ENCODE results near the gene ATP6V1F.
A peak's percentile ranks its signal among the peaks of the same experiment; 100 is the strongest.

The ATP6V1F gene

GRCh38 chr7:128835790-128836641, 26.6 kb upstream of the ATP6V1F start:
- peak; percentile 62 for DNase-seq

- no peak for DNase-seq
Observed at GRCh38 chr7:128836729-128837348, 25.8 kb upstream of the ATP6V1F start.

- DNase-seq = no peak
Observed at GRCh38 chr7:128837521-128837921, 25.1 kb upstream of the ATP6V1F start.

- DNase-seq = no peak
Observed at GRCh38 chr7:128838109-128838779, 24.4 kb upstream of the ATP6V1F start.

- DNase-seq = no peak
Observed at GRCh38 chr7:128838981-128839731, 23.5 kb upstream of the ATP6V1F start.

- no peak for DNase-seq
Observed at GRCh38 chr7:128839751-128840177, 22.9 kb upstream of the ATP6V1F start.

- DNase-seq = no peak
Observed at GRCh38 chr7:128840326-128841170, 22.1 kb upstream of the ATP6V1F start.

- no peak for DNase-seq
Observed at GRCh38 chr7:128841171-128841690, 21.4 kb upstream of the ATP6V1F start.

GRCh38 chr7:128841921-128842673, 20.6 kb upstream of the ATP6V1F start:
- DNase-seq = peak; percentile 44

GRCh38 chr7:128842674-128843641, 19.7 kb upstream of the ATP6V1F start:
- no peak for DNase-seq

- DNase-seq = no peak
Observed at GRCh38 chr7:128843938-128844621, 18.6 kb upstream of the ATP6V1F start.

GRCh38 chr7:128844777-128845311, 17.8 kb upstream of the ATP6V1F start:
- DNase-seq = no peak

GRCh38 chr7:128845475-128845874, 17.2 kb upstream of the ATP6V1F start:
- DNase-seq = no peak

- no peak for DNase-seq
Observed at GRCh38 chr7:128845987-128846386, 16.7 kb upstream of the ATP6V1F start.

- no peak for DNase-seq
Observed at GRCh38 chr7:128846781-128847444, 15.7 kb upstream of the ATP6V1F start.

GRCh38 chr7:128847721-128848211, 14.9 kb upstream of the ATP6V1F start:
- no peak for DNase-seq

GRCh38 chr7:128848289-128849155, 14.1 kb upstream of the ATP6V1F start:
- no peak for DNase-seq
